ENCODE measurements around the gene MYO3B. TPM values are rescaled to one million over a fixed set of nuclear protein-coding genes. Genes with fewer than 3 reads are reported as not detected.
"Not testable (repeated sequence)": the region's sequence is repeated elsewhere in the genome, so short reads cannot be mapped to it uniquely, and the experiment has no call there.

Gene MYO3B
- total RNA-seq, 8 experiments from 2014 or later = 0.11 to 5.1 (median 0.98) TPM

- H3K4me1 ChIP-seq (replicated peaks in 1 of 2) = no peaks in the 10 kb centered on the region
- in situ Hi-C loops (cut with MboI; ENCODE audit: low pct_unique_long_range_greater_than_20kb in 2 of 9, low sequenced_read_pairs in 9 of 9, unreplicated experiment in 9 of 9) = no loop called here
- 0 to 85% (median 60%) methylated on average over 1 to 7 of the region's 8 CpGs; no CpG with 5 or more reads in 1 of the 10 experiments for WGBS, 10 experiments
- ATAC-seq (replicated peaks in 6 of 8) = no peak
- no peak overlapping the region for H3K27ac ChIP-seq
- no peak overlapping the region for H3K4me3 ChIP-seq
Measured at GRCh38 chr2:170462433-170463205, 284.7 kb downstream of the MYO3B start.

DNA sequence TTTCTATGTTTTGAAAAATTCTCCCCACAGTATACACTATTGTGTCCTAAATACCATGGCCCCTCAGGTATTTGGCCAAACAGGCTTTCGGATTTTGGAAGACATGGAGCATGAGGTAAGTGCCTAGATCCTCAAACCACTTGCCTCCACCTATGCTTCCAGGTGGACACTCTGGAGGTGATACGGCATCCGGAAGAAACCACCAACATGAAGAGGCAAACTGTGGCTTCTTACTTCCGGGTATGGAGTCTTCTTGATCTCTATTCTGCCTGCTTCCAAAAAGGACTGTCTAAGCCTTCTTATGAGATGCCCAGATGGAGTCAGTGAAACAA, 285.2 kb downstream of the MYO3B start:
- no peak overlapping the region for H3K27ac ChIP-seq
- no peaks in the 10 kb centered on the region for H3K4me1 ChIP-seq (replicated peaks in 1 of 2)
- in situ Hi-C loops (cut with MboI; ENCODE audit: low pct_unique_long_range_greater_than_20kb in 2 of 9, low sequenced_read_pairs in 9 of 9, unreplicated experiment in 9 of 9) = no loop called here
- no peak for ATAC-seq (replicated peaks in 6 of 8)
- 53 to 100% (median 94%) methylated on average over 1 to 4 of the region's 4 CpGs; no CpG with 5 or more reads in 2 of the 10 experiments for WGBS, 10 experiments
- H3K4me3 ChIP-seq = no peak overlapping the region

GRCh38 chr2:170464268-170464667, 286.3 kb downstream of the MYO3B start:
- in situ Hi-C loops (cut with MboI; ENCODE audit: low pct_unique_long_range_greater_than_20kb in 2 of 9, low sequenced_read_pairs in 9 of 9, unreplicated experiment in 9 of 9) = no loop called here
- ATAC-seq (replicated peaks in 6 of 8) = no peak
- WGBS, 10 experiments = 29 to 100% (median 80%) methylated on average over 1 to 4 of the region's 5 CpGs; no CpG with 5 or more reads in 2 of the 10 experiments

GRCh38 chr2:170465241-170465640, 287.3 kb downstream of the MYO3B start:
- H3K4me1 ChIP-seq (replicated peaks in 1 of 2) = no peaks in the 10 kb centered on the region
- no peak overlapping the region for H3K4me3 ChIP-seq
- H3K27ac ChIP-seq = no peak overlapping the region
- in situ Hi-C loops (cut with MboI; ENCODE audit: low pct_unique_long_range_greater_than_20kb in 2 of 9, low sequenced_read_pairs in 9 of 9, unreplicated experiment in 9 of 9) = no loop called here
- no peak for ATAC-seq (replicated peaks in 6 of 8)
- WGBS, 10 experiments = 18 to 100% (median 83%) methylated on average over 1 to 3 of the region's 4 CpGs; no CpG with 5 or more reads in 5 of the 10 experiments

More at GRCh38 chr2:170464268-170464667, 286.3 kb downstream of the MYO3B start:
- Histone ChIP-seq H3K4me1 (replicated peaks in 1 of 2) (no peaks in the 10 kb centered on the region), H3K4me3 (no peak overlapping the region), H3K27ac (no peak overlapping the region)

- H3K4me3 ChIP-seq = no peak overlapping the region
- 65 to 100% (median 94%) methylated on average over 2 to 8 of the region's 8 CpGs; no CpG with 5 or more reads in 1 of the 10 experiments for WGBS, 10 experiments
- in situ Hi-C loops (cut with MboI; ENCODE audit: low pct_unique_long_range_greater_than_20kb in 2 of 9, low sequenced_read_pairs in 9 of 9, unreplicated experiment in 9 of 9) = no loop called here
- H3K4me1 ChIP-seq (replicated peaks in 1 of 2) = no peaks in the 10 kb centered on the region
- no peak overlapping the region for H3K27ac ChIP-seq
- no peak for ATAC-seq (replicated peaks in 6 of 8)
Measured at GRCh38 chr2:170466632-170467031, 288.7 kb downstream of the MYO3B start.

- WGBS, 10 experiments = 11 to 94% (median 57%) methylated on average over 1 of the region's 1 CpG; no CpG with 5 or more reads in 1 of the 10 experiments
- H3K4me3 ChIP-seq = no peak overlapping the region
- no peaks in the 10 kb centered on the region for H3K4me1 ChIP-seq (replicated peaks in 1 of 2)
- no peak overlapping the region for H3K27ac ChIP-seq
- no peak for ATAC-seq (replicated peaks in 6 of 8)
- in situ Hi-C loops (cut with MboI; ENCODE audit: low pct_unique_long_range_greater_than_20kb in 2 of 9, low sequenced_read_pairs in 9 of 9, unreplicated experiment in 9 of 9) = no loop called here
Measured at GRCh38 chr2:170467568-170468422, 289.8 kb downstream of the MYO3B start.

- Histone ChIP-seq H3K4me1 (replicated peaks in 1 of 2) (no peaks in the 10 kb centered on the region), H3K27ac (no peak overlapping the region), H3K4me3 (no peak overlapping the region)
- ATAC-seq (replicated peaks in 6 of 8) = no peak
- in situ Hi-C loops (cut with MboI; ENCODE audit: low pct_unique_long_range_greater_than_20kb in 2 of 9, low sequenced_read_pairs in 9 of 9, unreplicated experiment in 9 of 9) = no loop called here
- WGBS, 10 experiments = 20 to 100% (median 60%) methylated on average over 1 to 4 of the region's 4 CpGs; no CpG with 5 or more reads in 5 of the 10 experiments
Measured at GRCh38 chr2:170468557-170468956, 290.6 kb downstream of the MYO3B start.

GRCh38 chr2:170472498-170472897, 294.6 kb downstream of the MYO3B start:
- H3K4me3 ChIP-seq; in situ Hi-C loops (cut with MboI; ENCODE audit: low pct_unique_long_range_greater_than_20kb in 2 of 9, low sequenced_read_pairs in 9 of 9, unreplicated experiment in 9 of 9); ATAC-seq (replicated peaks in 6 of 8); H3K4me1 ChIP-seq (replicated peaks in 1 of 2); H3K27ac ChIP-seq: not testable (repeated sequence)
- WGBS, 10 experiments = 74 to 100% (median 92%) methylated on average over 1 to 4 of the region's 4 CpGs; no CpG with 5 or more reads in 1 of the 10 experiments

DNA sequence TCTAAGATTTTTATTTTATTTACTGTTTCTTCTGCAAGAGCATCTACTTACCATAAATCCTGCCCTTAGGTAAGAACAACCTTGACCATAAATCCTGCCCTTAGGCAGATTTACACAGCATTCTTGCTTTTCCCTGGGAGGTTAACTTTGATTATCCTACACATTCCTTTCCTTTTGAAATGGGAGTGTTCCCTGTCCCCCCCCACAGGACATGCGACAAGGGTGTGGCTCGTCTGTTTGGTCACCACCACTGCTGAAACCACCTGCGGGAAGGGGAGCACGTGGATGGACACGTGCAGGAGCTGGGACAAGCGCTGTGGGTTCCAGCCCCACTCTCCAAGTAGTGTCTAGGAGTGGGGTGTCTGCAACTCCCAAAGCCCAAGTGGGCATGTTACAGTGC, 297.9 kb downstream of the MYO3B start:
- ATAC-seq (replicated peaks in 6 of 8) = no peak
- WGBS, 10 experiments = 20 to 83% (median 40%) methylated on average over 1 to 6 of the region's 6 CpGs; no CpG with 5 or more reads in 5 of the 10 experiments
- Histone ChIP-seq H3K27ac (no peak overlapping the region), H3K4me1 (replicated peaks in 1 of 2) (no peaks in the 10 kb centered on the region), H3K4me3 (no peak overlapping the region)
- in situ Hi-C loops (cut with MboI; ENCODE audit: low pct_unique_long_range_greater_than_20kb in 2 of 9, low sequenced_read_pairs in 9 of 9, unreplicated experiment in 9 of 9) = no loop called here

DNA sequence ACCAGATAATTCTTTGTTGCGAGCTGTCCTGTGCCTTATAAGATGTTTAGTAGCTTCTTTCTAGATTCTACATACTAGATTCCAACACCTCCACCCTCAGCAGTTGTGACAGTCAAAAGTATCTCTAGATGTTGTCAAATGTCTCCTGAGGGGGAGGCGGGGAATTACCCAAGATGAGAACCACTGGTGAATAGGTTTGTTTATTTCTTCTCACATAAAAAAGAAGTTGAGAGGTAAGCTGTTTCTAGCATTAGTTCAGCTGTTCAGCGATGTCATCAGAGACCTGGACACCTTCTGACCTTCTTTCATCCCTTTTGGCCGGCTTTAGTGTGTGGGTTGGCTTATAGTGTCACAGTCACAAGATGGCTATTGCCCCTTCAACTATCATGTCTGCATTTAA, 299.7 kb downstream of the MYO3B start:
- no peak for ATAC-seq (replicated peaks in 6 of 8)
- in situ Hi-C loops (cut with MboI; ENCODE audit: low pct_unique_long_range_greater_than_20kb in 2 of 9, low sequenced_read_pairs in 9 of 9, unreplicated experiment in 9 of 9) = no loop called here
- Histone ChIP-seq H3K4me3 (no peak overlapping the region), H3K27ac (no peak overlapping the region), H3K4me1 (replicated peaks in 1 of 2) (no peaks in the 10 kb centered on the region)
- WGBS, 10 experiments = 0 to 96% (median 50%) methylated on average over 1 to 4 of the region's 4 CpGs; no CpG with 5 or more reads in 1 of the 10 experiments

- 50 to 100% (median 87%) methylated on average over 1 to 4 of the region's 4 CpGs; no CpG with 5 or more reads in 2 of the 10 experiments for WGBS, 10 experiments
- peaks cover 0 to 2% of the 10 kb centered on the region in 2 donors for H3K4me1 ChIP-seq (replicated peaks in 1 of 2)
- no peak overlapping the region for H3K4me3 ChIP-seq
- ATAC-seq (replicated peaks in 6 of 8) = no peak
- in situ Hi-C loops (cut with MboI; ENCODE audit: low pct_unique_long_range_greater_than_20kb in 2 of 9, low sequenced_read_pairs in 9 of 9, unreplicated experiment in 9 of 9) = no loop called here
- no peak overlapping the region for H3K27ac ChIP-seq
Measured at GRCh38 chr2:170481201-170481600, 303.3 kb downstream of the MYO3B start.

DNA sequence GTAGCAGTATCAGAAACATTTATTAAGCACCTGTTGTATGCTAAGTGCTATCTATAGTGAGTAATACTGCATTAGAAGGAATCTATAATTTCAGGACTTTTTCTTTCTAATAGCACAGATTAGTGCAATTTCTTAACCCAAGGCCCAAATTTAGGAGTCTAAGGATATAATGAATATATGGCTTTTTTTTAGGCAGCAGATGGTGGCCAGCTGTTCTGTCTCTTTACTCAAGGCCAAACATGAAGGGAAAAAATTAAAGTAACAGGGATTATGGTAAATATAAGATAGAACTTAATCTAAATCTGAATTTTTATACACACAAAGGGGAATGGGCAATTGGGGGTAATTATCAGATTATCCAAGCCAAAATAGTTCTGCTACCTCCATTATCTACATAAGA, 306.6 kb downstream of the MYO3B start:
- no peak for ATAC-seq (replicated peaks in 6 of 8)
- H3K4me3 ChIP-seq = no peak overlapping the region
- in situ Hi-C loops (cut with MboI; ENCODE audit: low pct_unique_long_range_greater_than_20kb in 2 of 9, low sequenced_read_pairs in 9 of 9, unreplicated experiment in 9 of 9) = no loop called here
- peaks cover 0 to 2% of the 10 kb centered on the region in 2 donors for H3K4me1 ChIP-seq (replicated peaks in 1 of 2)
- H3K27ac ChIP-seq = no peak overlapping the region

DNA sequence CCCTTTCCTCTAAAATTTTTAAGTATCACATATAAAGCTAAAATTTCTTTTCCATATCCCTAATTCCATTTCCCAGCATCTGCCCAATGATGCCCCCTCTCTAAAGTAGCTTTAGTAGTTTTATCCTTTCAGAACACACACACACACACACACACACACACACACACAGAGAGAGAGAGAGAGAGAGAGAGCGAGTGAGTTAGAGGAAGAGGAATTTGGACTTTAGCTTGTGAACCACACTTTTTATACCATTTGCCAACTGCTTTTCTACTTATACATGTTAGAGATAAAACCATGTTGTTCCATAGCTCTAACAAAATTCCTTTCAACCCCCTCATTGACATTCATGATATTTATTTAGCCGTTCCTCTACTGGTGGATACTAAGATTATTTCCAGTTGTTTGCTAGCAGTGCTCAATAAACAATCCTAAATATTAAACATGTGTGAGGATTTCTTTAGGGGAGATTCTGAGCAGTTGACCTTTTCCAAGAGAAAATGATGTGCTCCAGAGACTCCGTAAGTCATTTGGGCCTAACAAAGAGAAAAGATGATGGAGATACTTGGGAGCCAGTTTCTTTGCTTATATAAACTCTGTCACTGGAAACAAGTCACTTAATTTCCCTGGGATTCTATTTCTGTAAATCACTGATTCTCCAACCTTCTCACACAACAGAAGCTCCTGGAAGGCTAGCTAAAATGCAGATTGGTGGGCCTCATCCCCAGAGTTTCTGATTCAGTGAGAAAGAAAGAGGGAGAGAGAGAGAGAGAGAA, 307.5 kb downstream of the MYO3B start:
- in situ Hi-C loops (cut with MboI; ENCODE audit: low pct_unique_long_range_greater_than_20kb in 2 of 9, low sequenced_read_pairs in 9 of 9, unreplicated experiment in 9 of 9) = no loop called here

More for the DNA sequence above, 307.5 kb downstream of the MYO3B start:
- no peak overlapping the region for H3K27ac ChIP-seq
- no peak overlapping the region for H3K4me3 ChIP-seq
- H3K4me1 ChIP-seq (replicated peaks in 1 of 2) = peaks cover 0 to 2% of the 10 kb centered on the region in 2 donors
- 20 to 100% (median 81%) methylated on average over 1 to 3 of the region's 3 CpGs for WGBS, 10 experiments
- ATAC-seq (replicated peaks in 6 of 8) = no peak

Data from motor neuron (in vitro differentiated cells).